Cardiac muscle cell (in vitro differentiated cells and primary cell): ENCODE results near the gene DACH1. TPM values are rescaled to one million over a fixed set of nuclear protein-coding genes. Genes with fewer than 3 reads are reported as not detected.

Source experiments
- DNase-seq, 2 donors: peaks; one replicate each; pipeline versions ENCODE4 v3.0.0 to v3.0.0-alpha.2; 2010 to 2017; ENCODE audit warnings: low read depth in 1 of 2, low spot score in 1 of 2
- H3K27ac ChIP-seq: fragments of 200-600 bp; sonication (generic); 2 replicates; pipeline ENCODE4 v1.5.1; 2016
- H3K27me3 ChIP-seq: fragments of 200-600 bp; sonication (generic); 2 replicates; pipeline ENCODE4 v1.6.0; 2016; ENCODE audit warnings: control low read depth
- H3K36me3 ChIP-seq: fragments of 200-600 bp; sonication (generic); 2 replicates; pipeline ENCODE4 v1.5.1; 2016; ENCODE audit warnings: control low read depth
- H3K4me1 ChIP-seq: fragments of 200-600 bp; sonication (generic); 2 replicates; pipeline ENCODE4 v1.8.1; 2017; ENCODE audit warnings: low read depth, mild to moderate bottlenecking, mixed run types
- H3K4me3 ChIP-seq: fragments of 200-600 bp; sonication (generic); 2 replicates; pipeline ENCODE4 v1.5.1; 2016; ENCODE audit warnings: mild to moderate bottlenecking
- H3K9me3 ChIP-seq: fragments of 200-600 bp; sonication (generic); 2 replicates; pipeline ENCODE4 v1.5.1; 2017; ENCODE audit warnings: low read depth, mild to moderate bottlenecking, control low read depth
- CTCF ChIP-seq: IDR thresholded peaks from 2 replicates; pipeline ENCODE4 v1.5.1; 2012; ENCODE audit warnings: low read depth, mild to moderate bottlenecking, low read length
- polyA plus RNA-seq: library from polyadenylated mRNA; unstranded; fragments of >200 nt; fragmentation: Nextera tagmentation; extraction: Ambion mirVana; gene quantifications from 2 replicates; pipeline ENCODE4 v1.2.1, GENCODE V29; 2016
- total RNA-seq: library from RNA; depleted of rRNA; stranded (reverse); fragments of >200 nt; gene quantifications from 2 replicates; pipeline ENCODE4 v1.2.3, GENCODE V29; 2016

Gene DACH1
- total and polyA plus RNA-seq, 2 experiments from 2014 or later, result 3.5 to 3.7 TPM

- DNase-seq, result no peak
- TF ChIP-seq CTCF, result no peak
- no peaks in the 10 kb centered on the region for H3K27me3 ChIP-seq
- no peak overlapping the region for H3K27ac ChIP-seq
- no peaks in the 10 kb centered on the region for H3K36me3 ChIP-seq
- no peaks in the 10 kb centered on the region for H3K9me3 ChIP-seq
- H3K4me3 ChIP-seq, result no peak overlapping the region
- H3K4me1 ChIP-seq, result peaks cover 3% of the 10 kb centered on the region
These were observed 330.8 kb downstream of the DACH1 start for GRCh38 chr13:71536201-71536600.

GRCh38 chr13:71524613-71525304 is 342.2 kb downstream of the DACH1 start:
- Histone ChIP-seq H3K9me3 (no peaks in the 10 kb centered on the region), H3K27me3 (no peaks in the 10 kb centered on the region), H3K36me3 (no peaks in the 10 kb centered on the region), H3K27ac (no peak overlapping the region), H3K4me3 (no peak overlapping the region), H3K4me1 (no peaks in the 10 kb centered on the region)
- TF ChIP-seq CTCF, result no peak
- peak in 1 of 2 donors; percentile 6 for DNase-seq

GRCh38 chr13:71524245-71524612 is 342.8 kb downstream of the DACH1 start:
- Histone ChIP-seq H3K27me3 (no peaks in the 10 kb centered on the region), H3K36me3 (no peaks in the 10 kb centered on the region), H3K4me3 (no peak overlapping the region), H3K9me3 (no peaks in the 10 kb centered on the region), H3K4me1 (no peaks in the 10 kb centered on the region), H3K27ac (no peak overlapping the region)
- TF ChIP-seq CTCF, result no peak
- DNase-seq, result no peak

GRCh38 chr13:71522941-71523526 is 344.0 kb downstream of the DACH1 start:
- Histone ChIP-seq H3K36me3 (no peaks in the 10 kb centered on the region), H3K9me3 (no peaks in the 10 kb centered on the region), H3K4me1 (no peaks in the 10 kb centered on the region), H3K27ac (no peak overlapping the region), H3K4me3 (no peak overlapping the region), H3K27me3 (no peaks in the 10 kb centered on the region)
- no peak for DNase-seq
- no peak for TF ChIP-seq CTCF

GRCh38 chr13:71517004-71517403 is 350.0 kb downstream of the DACH1 start:
- Histone ChIP-seq H3K9me3 (no peaks in the 10 kb centered on the region), H3K36me3 (no peaks in the 10 kb centered on the region), H3K4me1 (no peaks in the 10 kb centered on the region), H3K27me3 (no peaks in the 10 kb centered on the region), H3K4me3 (no peak overlapping the region), H3K27ac (no peak overlapping the region)
- TF ChIP-seq CTCF, result no peak
- no peak for DNase-seq
